ENCODE results near the gene CBL.

CBL gene

DNA sequence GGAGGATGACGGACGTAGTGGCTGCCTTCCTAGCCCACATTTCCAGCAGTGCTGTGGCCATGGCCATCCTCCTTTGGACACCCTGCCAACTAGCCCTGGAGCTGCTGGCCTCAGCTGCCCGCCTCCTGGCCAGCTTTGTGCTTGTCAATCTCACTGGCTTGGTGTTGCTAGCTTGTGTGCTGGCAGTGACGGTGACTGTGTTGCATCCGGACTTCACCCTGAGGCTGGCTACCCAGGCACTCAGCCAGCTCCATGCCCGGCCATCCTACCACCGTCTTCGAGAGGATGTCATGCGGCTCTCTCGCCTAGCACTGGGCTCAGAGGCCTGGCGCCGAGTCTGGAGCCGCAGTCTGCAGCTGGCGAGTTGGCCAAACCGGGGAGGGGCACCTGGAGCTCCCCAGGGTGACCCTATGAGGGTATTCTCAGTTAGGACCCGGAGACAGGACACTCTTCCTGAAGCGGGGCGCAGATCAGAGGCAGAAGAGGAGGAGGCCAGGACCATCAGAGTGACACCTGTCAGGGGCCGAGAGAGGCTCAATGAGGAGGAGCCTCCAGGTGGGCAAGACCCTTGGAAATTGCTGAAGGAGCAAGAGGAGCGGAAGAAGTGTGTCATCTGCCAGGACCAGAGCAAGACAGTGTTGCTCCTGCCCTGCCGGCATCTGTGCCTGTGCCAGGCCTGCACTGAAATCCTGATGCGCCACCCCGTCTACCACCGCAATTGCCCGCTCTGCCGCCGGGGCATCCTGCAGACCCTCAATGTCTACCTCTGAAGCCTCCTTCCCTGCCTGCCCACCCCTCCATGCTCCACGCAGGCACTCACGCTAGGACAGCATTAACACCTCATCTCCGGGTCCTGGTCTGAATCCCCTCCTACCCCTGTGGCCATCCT, 129.8 kb downstream of the CBL start:
- Histone ChIP-seq H3K36me3 (no peaks in the 10 kb centered on the region), H3K9me3 (no peaks in the 10 kb centered on the region), H3K4me3 (ENCODE audit: low read depth, low read length) (peak overlapping the region; percentile 95), H3K27me3 (peaks cover 14% of the 10 kb centered on the region), H3K4me1 (peaks cover 3% of the 10 kb centered on the region)
- TF ChIP-seq, protein P1, sequence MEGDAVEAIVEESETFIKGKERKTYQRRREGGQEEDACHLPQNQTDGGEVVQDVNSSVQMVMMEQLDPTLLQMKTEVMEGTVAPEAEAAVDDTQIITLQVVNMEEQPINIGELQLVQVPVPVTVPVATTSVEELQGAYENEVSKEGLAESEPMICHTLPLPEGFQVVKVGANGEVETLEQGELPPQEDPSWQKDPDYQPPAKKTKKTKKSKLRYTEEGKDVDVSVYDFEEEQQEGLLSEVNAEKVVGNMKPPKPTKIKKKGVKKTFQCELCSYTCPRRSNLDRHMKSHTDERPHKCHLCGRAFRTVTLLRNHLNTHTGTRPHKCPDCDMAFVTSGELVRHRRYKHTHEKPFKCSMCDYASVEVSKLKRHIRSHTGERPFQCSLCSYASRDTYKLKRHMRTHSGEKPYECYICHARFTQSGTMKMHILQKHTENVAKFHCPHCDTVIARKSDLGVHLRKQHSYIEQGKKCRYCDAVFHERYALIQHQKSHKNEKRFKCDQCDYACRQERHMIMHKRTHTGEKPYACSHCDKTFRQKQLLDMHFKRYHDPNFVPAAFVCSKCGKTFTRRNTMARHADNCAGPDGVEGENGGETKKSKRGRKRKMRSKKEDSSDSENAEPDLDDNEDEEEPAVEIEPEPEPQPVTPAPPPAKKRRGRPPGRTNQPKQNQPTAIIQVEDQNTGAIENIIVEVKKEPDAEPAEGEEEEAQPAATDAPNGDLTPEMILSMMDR (IDR thresholded peaks at IDR 0.05; ENCODE audit: low read depth, low read length) = no peak
- DNase-seq = no peak

DNA sequence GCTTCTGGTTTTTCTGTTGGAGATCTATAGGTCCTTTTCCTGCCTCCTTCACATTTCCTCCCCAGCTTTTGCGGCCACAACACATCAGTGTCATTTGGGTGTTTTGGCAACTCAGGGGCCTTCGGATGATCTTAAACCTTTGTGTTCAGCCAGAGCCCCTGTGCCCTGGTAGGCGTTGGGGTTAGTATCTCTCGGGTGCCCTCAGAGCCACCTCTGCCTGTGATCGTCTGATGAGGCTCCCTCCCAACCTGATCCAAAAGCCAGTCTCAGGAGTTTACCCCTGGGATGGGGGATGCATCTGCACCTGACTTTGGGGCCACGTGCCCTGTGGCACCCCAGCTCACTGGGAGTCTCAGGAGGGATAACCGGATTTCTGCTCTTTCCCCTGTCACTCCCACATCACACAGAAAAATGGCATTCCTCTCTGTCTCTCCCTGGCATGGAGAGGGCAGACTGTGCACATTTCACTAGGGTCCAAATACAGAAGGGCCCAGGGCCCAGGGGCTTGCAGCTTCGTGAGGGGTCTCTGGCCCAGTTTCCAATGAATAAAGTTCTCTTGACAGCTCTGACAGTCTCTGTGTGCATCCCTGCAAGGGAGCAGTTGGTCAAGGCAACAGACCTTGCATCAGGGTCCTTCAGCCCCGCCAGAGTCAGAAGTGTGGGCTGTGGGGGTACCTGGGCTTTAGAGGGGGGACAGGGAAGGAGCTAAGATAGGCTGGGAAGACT, 130.8 kb downstream of the CBL start:
- TF ChIP-seq, protein P1 (IDR thresholded peaks at IDR 0.05; ENCODE audit: low read depth, low read length) = no peak
- Histone ChIP-seq H3K27me3 (peaks cover 19% of the 10 kb centered on the region), H3K36me3 (no peaks in the 10 kb centered on the region), H3K4me1 (peaks cover 3% of the 10 kb centered on the region), H3K9me3 (no peaks in the 10 kb centered on the region), H3K4me3 (ENCODE audit: low read depth, low read length) (no peak overlapping the region)
- no peak for DNase-seq

DNA sequence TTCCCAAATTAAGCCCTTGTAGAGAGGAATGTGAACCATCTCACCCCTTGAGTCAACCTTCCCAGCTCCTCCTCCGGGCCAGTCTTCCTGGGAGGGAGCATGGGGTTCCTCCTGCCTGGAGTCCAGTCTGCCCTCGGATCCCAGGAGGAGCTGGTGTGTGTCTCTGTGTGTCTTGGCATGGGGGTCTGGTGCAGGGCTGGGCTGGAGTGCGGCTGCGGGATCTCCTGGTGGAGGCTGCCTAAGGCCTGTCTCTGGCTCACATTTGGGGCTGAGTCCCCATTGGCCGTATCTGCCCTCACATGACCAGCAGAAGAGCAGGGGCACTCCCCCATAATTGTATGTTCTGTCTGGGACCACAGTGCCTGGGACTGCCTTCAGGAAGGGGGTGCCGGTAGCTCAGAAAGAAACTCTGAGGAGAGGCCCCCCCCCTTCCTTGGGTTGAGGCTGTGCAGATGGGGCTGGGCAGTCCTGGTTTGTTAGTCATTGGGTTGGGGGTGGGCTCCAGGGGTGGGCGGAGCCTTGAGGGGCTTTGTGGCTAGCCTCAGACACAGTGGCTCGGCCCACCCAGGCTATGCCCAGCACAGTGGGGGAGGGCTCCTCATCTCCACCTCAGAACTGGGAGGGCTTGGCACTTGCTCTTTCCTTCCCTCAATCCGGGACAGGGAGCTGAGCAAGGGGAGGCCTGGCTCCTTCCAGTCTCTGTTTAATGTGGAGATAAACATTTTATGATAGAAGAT, 131.6 kb downstream of the CBL start:
- Histone ChIP-seq H3K4me1 (peaks cover 3% of the 10 kb centered on the region), H3K4me3 (ENCODE audit: low read depth, low read length) (peak overlapping the region; percentile 24; the same call in 1 of the 2 replicates), H3K9me3 (no peaks in the 10 kb centered on the region), H3K27me3 (peaks cover 19% of the 10 kb centered on the region), H3K36me3 (no peaks in the 10 kb centered on the region)
- DNase-seq = peak; percentile 58
- TF ChIP-seq, protein P1 (IDR thresholded peaks at IDR 0.05; ENCODE audit: low read depth, low read length) = no peak

DNA sequence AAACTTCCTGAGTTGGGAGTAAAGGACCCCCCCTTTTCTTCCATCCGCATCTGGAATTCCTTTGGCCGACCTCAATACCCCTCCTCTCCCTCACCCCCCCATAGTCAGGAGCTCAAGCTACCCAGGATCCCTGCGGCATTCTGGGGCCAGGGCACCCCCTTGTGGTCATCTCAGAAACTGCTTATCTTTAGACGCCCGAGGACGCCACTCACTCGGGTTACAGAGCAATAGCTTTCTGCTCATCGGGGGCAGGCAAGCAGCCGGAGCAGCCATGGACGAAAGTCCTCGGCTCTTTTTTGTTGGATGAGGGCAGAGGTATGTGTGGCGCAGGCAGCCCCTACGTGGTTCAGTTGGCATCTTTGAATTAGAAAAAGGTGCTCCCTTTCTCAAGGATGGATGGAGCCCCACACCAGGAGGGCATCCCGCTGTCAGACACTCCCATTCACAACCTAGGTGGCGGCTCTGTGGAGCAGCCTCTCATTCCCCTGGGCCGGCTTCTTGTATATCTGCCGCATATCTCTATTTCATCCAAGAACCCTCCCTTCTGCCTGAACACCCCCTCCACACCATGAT, 132.3 kb downstream of the CBL start:
- Histone ChIP-seq H3K4me1 (peaks cover 3% of the 10 kb centered on the region), H3K9me3 (no peaks in the 10 kb centered on the region), H3K36me3 (no peaks in the 10 kb centered on the region), H3K27me3 (peaks cover 19% of the 10 kb centered on the region), H3K4me3 (ENCODE audit: low read depth, low read length) (peak overlapping the region; percentile 29)
- peak; percentile 78 for DNase-seq
- TF ChIP-seq, protein P1 (IDR thresholded peaks at IDR 0.05; ENCODE audit: low read depth, low read length) = peak; percentile 95

DNA sequence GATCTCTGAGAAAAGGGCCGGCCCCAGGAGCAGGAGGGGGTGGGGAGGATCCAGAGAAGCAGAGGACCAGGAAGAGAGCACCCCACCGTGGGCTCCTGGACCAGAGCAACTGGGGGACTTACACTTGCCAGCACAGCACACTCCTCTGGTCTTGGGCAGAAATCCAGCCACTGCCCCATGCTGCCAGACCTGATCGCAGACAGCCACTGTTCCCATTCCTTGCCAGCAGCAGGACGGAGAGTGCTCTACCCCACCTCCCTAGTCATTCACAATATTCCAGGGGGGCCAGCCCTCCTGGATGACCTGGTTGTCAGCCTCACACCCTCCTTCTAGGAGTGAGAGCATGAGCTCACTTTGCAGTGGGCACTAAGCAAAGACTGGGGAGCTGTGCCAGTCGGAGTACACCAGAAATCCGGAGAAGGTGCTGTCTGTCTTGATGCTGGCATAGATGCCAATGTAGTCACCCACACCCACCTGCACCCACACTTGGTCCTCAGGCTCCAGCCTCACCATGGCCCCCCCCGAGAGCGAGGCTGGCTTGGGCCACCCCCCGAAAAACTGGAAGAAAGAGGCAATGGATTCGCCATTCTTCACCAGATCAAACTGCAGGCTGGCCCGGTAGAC, 132.9 kb downstream of the CBL start:
- TF ChIP-seq, protein P1 (IDR thresholded peaks at IDR 0.05; ENCODE audit: low read depth, low read length) = no peak
- no peak for DNase-seq
- H3K27me3 ChIP-seq = peaks cover 19% of the 10 kb centered on the region
- no peaks in the 10 kb centered on the region for H3K9me3 ChIP-seq
- no peak overlapping the region; the same call in 1 of the 2 replicates for H3K4me3 ChIP-seq (ENCODE audit: low read depth, low read length)
- H3K4me1 ChIP-seq = peaks cover 3% of the 10 kb centered on the region
- no peaks in the 10 kb centered on the region for H3K36me3 ChIP-seq
